Neural cell (in vitro differentiated cells): ENCODE data around the gene CLASP1. TPM values are rescaled to one million over a fixed set of nuclear protein-coding genes. Genes with fewer than 3 reads are reported as not detected.

Source experiments
- H2AFZ ChIP-seq: fragments of 200-600, 300-800 bp; sonication (generic), shearing (Covaris generic); 2 replicates; pipeline ENCODE4 v1.6.0; 2014; ENCODE audit warnings: low read depth, mild to moderate bottlenecking, antibody characterized with exemption, low read length, moderate library complexity
- H3F3A ChIP-seq: fragments of 200-600 bp; shearing (Covaris generic); 2 replicates; pipeline ENCODE4 v1.6.1; 2016; ENCODE audit warnings: mild to moderate bottlenecking, moderate library complexity, mixed read lengths, antibody characterized with exemption, low read length; ENCODE audit not compliant: insufficient read depth, poor library complexity, severe bottlenecking
- H3K27ac ChIP-seq: fragments of 200-600, 300-800 bp; sonication (generic), shearing (Covaris generic); 2 replicates; pipeline ENCODE4 v1.5.1; 2014; ENCODE audit warnings: mild to moderate bottlenecking, low read length, moderate library complexity
- H3K27me3 ChIP-seq: fragments of 300-800, 200-600 bp; sonication (generic), shearing (Covaris generic); 2 replicates; pipeline ENCODE4 v1.6.0; 2014; ENCODE audit warnings: mild to moderate bottlenecking, low read depth, low read length, moderate library complexity; ENCODE audit not compliant: insufficient read depth
- H3K36me3 ChIP-seq: fragments of 300-800, 200-600 bp; sonication (generic), shearing (Covaris generic); 2 replicates; pipeline ENCODE4 v1.5.1; 2014; ENCODE audit warnings: mild to moderate bottlenecking, antibody characterized with exemption, low read length, moderate library complexity; ENCODE audit not compliant: insufficient read depth
- H3K4me2 ChIP-seq: fragments of 300-800, 200-600 bp; sonication (generic), shearing (Covaris generic); 2 replicates; pipeline ENCODE4 v1.6.0; 2014; ENCODE audit warnings: mild to moderate bottlenecking, low read length
- H3K4me3 ChIP-seq: fragments of 300-800, 200-600 bp; sonication (generic), shearing (Covaris generic); 2 replicates; pipeline ENCODE4 v1.5.1; 2014; ENCODE audit warnings: mild to moderate bottlenecking, low read length, moderate library complexity
- H3K79me2 ChIP-seq: fragments of 200-600 bp; shearing (Covaris generic); replicated peaks from 2 replicates; pipeline ENCODE4 v1.6.0; 2014; ENCODE audit warnings: mild to moderate bottlenecking, low read length, moderate library complexity; ENCODE audit not compliant: insufficient read depth
- H3K9ac ChIP-seq: fragments of 300-800, 200-600 bp; sonication (generic), shearing (Covaris generic); 2 replicates; pipeline ENCODE4 v1.6.1; 2016; ENCODE audit warnings: mild to moderate bottlenecking, low read length, mixed read lengths
- H3K9me2 ChIP-seq: fragments of 200-600 bp; shearing (Covaris generic); 2 replicates; pipeline ENCODE4 v1.6.1; 2016; ENCODE audit warnings: mild to moderate bottlenecking, low read length, mixed read lengths; ENCODE audit not compliant: insufficient read depth
- H3K9me3 ChIP-seq: fragments of 200-600, 300-800 bp; sonication (generic), shearing (Covaris generic); 2 replicates; pipeline ENCODE4 v1.6.1; 2016; ENCODE audit warnings: mild to moderate bottlenecking, mixed run types, low read length, moderate library complexity, mixed read lengths
- H4K20me1 ChIP-seq: fragments of 200-600 bp; shearing (Covaris generic); 2 replicates; pipeline ENCODE4 v1.6.1; 2016; ENCODE audit warnings: mild to moderate bottlenecking, mixed run types; ENCODE audit not compliant: insufficient read depth
- CTCF ChIP-seq: fragments of 450-650 bp; IDR thresholded peaks from 2 replicates; pipeline ENCODE4 v1.5.1; 2014; ENCODE audit warnings: antibody characterized with exemption, mild to moderate bottlenecking, moderate library complexity; ENCODE audit not compliant: poor library complexity, severe bottlenecking
- EP300 ChIP-seq: fragments of 450-650 bp; conservative IDR thresholded peaks from 2 replicates; pipeline ENCODE4 v1.6.1; 2014; ENCODE audit warnings: antibody characterized with exemption, mild to moderate bottlenecking, moderate library complexity; ENCODE audit not compliant: poor library complexity, severe bottlenecking
- EZH2 ChIP-seq: fragments of 200-600, 300-800 bp; shearing (Covaris generic), sonication (generic); IDR thresholded peaks from 2 replicates; pipeline ENCODE4 v1.6.1; 2014; ENCODE audit warnings: antibody characterized with exemption, low read length, borderline replicate concordance, mild to moderate bottlenecking; ENCODE audit not compliant: insufficient read depth, poor library complexity, severe bottlenecking
- MXI1 ChIP-seq: fragments of 450-650 bp; conservative IDR thresholded peaks from 2 replicates; pipeline ENCODE4 v1.6.1; 2014; ENCODE audit warnings: antibody characterized with exemption, mild to moderate bottlenecking; ENCODE audit not compliant: poor library complexity, severe bottlenecking
- POLR2AphosphoS5 ChIP-seq: IDR thresholded peaks from 2 replicates; pipeline ENCODE4 v1.6.1; 2012
- RAD21 ChIP-seq: fragments of 450-650 bp; conservative IDR thresholded peaks from 2 replicates; pipeline ENCODE4 v1.6.1; 2014; ENCODE audit warnings: antibody characterized with exemption, mild to moderate bottlenecking, moderate library complexity
- SMC3 ChIP-seq: fragments of 450-650 bp; conservative IDR thresholded peaks from 2 replicates; pipeline ENCODE4 v1.6.1; 2014; ENCODE audit warnings: antibody characterized with exemption, mild to moderate bottlenecking, moderate library complexity; ENCODE audit not compliant: poor library complexity
- TAF1 ChIP-seq: IDR thresholded peaks from 2 replicates; pipeline ENCODE4 v1.6.1; 2012; ENCODE audit warnings: low read depth
- polyA plus RNA-seq: library from polyadenylated mRNA; depleted of rRNA; stranded (reverse); fragments of >200 nt; gene quantifications from 2 replicates; pipeline ENCODE4 v1.2.3, GENCODE V29; 2014
- TF ChIP-seq, protein P1 (sequence below): IDR thresholded peaks from 2 replicates; pipeline ENCODE4 v1.6.1; 2012; ENCODE audit warnings: borderline replicate concordance

The CLASP1 gene
- polyA plus RNA-seq, 1 donor from 2014 or later: 41.3 TPM

- no peak overlapping the region for H3K9ac ChIP-seq
- H3K79me2 ChIP-seq: peaks cover 11% of the 10 kb centered on the region
- no peaks in the 10 kb centered on the region for H3K9me3 ChIP-seq
- H3K27ac ChIP-seq: no peak overlapping the region
- no peak overlapping the region for H3K4me2 ChIP-seq
- no peak overlapping the region for H2AFZ ChIP-seq
- H3K36me3 ChIP-seq: peaks cover 11% of the 10 kb centered on the region
- no peak for TF ChIP-seq RAD21
- no peaks in the 10 kb centered on the region for H3K27me3 ChIP-seq
- no peaks in the 10 kb centered on the region for H4K20me1 ChIP-seq
- H3K9me2 ChIP-seq: no peaks in the 10 kb centered on the region
- H3F3A ChIP-seq: peaks cover 3% of the 10 kb centered on the region
- no peak overlapping the region for H3K4me3 ChIP-seq
Observed at GRCh38 chr2:121468936-121469335, 180.3 kb downstream of the CLASP1 start.

DNA sequence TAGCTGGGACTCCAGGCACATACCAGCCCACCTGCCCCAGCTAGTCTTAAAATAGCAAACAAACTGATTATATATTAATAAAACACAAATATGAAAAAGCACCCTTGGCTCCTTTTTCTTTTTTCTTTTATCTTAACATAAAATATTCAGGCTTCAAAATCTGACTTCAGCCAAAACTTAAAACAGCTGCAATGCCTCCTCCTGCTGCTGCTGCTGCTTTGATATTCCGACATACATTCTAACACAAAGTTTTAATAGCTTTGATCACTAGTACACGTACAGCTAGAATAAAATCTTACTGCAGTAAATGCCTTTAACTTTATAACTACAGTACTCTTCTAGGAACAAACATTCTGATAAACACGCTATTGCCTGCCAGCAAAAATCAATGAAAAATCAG, 190.0 kb downstream of the CLASP1 start:
- H3K36me3 ChIP-seq: no peaks in the 10 kb centered on the region
- TF ChIP-seq EP300 (no peak), RAD21 (no peak), CTCF (no peak), EZH2 (no peak), POLR2AphosphoS5 (no peak), SMC3 (no peak), MXI1 (no peak), TAF1 (no peak)
- TF ChIP-seq, protein P1, sequence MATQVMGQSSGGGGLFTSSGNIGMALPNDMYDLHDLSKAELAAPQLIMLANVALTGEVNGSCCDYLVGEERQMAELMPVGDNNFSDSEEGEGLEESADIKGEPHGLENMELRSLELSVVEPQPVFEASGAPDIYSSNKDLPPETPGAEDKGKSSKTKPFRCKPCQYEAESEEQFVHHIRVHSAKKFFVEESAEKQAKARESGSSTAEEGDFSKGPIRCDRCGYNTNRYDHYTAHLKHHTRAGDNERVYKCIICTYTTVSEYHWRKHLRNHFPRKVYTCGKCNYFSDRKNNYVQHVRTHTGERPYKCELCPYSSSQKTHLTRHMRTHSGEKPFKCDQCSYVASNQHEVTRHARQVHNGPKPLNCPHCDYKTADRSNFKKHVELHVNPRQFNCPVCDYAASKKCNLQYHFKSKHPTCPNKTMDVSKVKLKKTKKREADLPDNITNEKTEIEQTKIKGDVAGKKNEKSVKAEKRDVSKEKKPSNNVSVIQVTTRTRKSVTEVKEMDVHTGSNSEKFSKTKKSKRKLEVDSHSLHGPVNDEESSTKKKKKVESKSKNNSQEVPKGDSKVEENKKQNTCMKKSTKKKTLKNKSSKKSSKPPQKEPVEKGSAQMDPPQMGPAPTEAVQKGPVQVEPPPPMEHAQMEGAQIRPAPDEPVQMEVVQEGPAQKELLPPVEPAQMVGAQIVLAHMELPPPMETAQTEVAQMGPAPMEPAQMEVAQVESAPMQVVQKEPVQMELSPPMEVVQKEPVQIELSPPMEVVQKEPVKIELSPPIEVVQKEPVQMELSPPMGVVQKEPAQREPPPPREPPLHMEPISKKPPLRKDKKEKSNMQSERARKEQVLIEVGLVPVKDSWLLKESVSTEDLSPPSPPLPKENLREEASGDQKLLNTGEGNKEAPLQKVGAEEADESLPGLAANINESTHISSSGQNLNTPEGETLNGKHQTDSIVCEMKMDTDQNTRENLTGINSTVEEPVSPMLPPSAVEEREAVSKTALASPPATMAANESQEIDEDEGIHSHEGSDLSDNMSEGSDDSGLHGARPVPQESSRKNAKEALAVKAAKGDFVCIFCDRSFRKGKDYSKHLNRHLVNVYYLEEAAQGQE: no peak

DNA sequence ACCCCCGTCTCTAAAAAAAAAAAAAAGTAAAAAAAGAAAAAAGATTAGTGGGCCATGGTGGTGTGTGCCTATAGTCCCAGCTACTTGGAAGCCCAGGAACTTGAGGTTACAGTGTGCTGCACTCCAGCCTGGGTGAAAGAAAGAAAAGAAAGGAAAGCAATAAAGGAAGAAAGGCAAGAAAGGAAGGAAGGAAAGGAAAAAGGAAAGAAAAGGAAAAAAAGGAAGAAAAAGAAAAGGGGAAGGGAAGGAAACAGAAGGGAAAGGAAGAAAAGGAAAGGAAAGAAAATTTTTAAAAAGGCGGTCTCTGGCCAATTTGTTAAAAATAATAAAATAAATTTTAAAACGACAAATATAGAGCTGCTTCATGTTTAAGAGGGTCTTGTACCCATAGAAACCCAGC, 192.9 kb downstream of the CLASP1 start:
- no peaks in the 10 kb centered on the region for H3K9me3 ChIP-seq
- no peak overlapping the region for H3K27ac ChIP-seq
- no peak overlapping the region for H2AFZ ChIP-seq
- no peaks in the 10 kb centered on the region for H3K36me3 ChIP-seq
- H3K27me3 ChIP-seq: no peaks in the 10 kb centered on the region
- H4K20me1 ChIP-seq: no peaks in the 10 kb centered on the region
- no peaks in the 10 kb centered on the region for H3K79me2 ChIP-seq
- no peak overlapping the region for H3K9ac ChIP-seq
- no peaks in the 10 kb centered on the region for H3K9me2 ChIP-seq
- no peak for TF ChIP-seq EZH2
- TF ChIP-seq, protein P1: no peak
- no peak overlapping the region for H3K4me2 ChIP-seq
- no peak overlapping the region for H3K4me3 ChIP-seq
- H3F3A ChIP-seq: no peaks in the 10 kb centered on the region

More for the DNA sequence above, 190.0 kb downstream of the CLASP1 start:
- no peaks in the 10 kb centered on the region for H3K9me3 ChIP-seq
- H3K9ac ChIP-seq: no peak overlapping the region
- H3K27ac ChIP-seq: no peak overlapping the region
- H3K4me3 ChIP-seq: no peak overlapping the region
- no peaks in the 10 kb centered on the region for H4K20me1 ChIP-seq
- H3F3A ChIP-seq: no peaks in the 10 kb centered on the region
- H3K4me2 ChIP-seq: no peak overlapping the region
- H3K27me3 ChIP-seq: no peaks in the 10 kb centered on the region
- H3K9me2 ChIP-seq: no peaks in the 10 kb centered on the region
- no peaks in the 10 kb centered on the region for H3K79me2 ChIP-seq
- no peak overlapping the region for H2AFZ ChIP-seq
